Central memory CD8-positive, alpha-beta T cell (primary cell): ENCODE results near the gene PTPRO.

Experiments used
- ATAC-seq: fragments of 150-1000 bp; cut with Tn5 transposase; replicated peaks from 2 replicates; pipeline ENCODE4 v1.10.0; 2022; ENCODE audit warnings: mild to moderate bottlenecking, moderate FRiP score, moderate number of reproducible peaks; ENCODE audit not compliant: poor library complexity, severe bottlenecking; ENCODE audit errors: extremely low read depth
- DNase-seq, 2 donors: peaks; one replicate each; pipeline ENCODE4 v3.0.0; 2021; ENCODE audit warnings: low spot score in 2 of 2
- H3K27ac Mint-ChIP-seq: one replicate; pipeline ENCODE4 v1.8.0; 2022; ENCODE audit warnings: low read depth, mild to moderate bottlenecking, moderate library complexity, mixed read lengths
- H3K27me3 Mint-ChIP-seq: one replicate; pipeline ENCODE4 v1.8.0; 2022; ENCODE audit warnings: mixed read lengths
- H3K36me3 Mint-ChIP-seq: one replicate; pipeline ENCODE4 v1.8.0; 2022; ENCODE audit warnings: mild to moderate bottlenecking, moderate library complexity, mixed read lengths; ENCODE audit not compliant: insufficient read depth
- H3K4me1 Mint-ChIP-seq: one replicate; pipeline ENCODE4 v1.8.0; 2022; ENCODE audit warnings: mixed read lengths
- H3K4me3 Mint-ChIP-seq: one replicate; pipeline ENCODE4 v1.8.0; 2022; ENCODE audit warnings: mild to moderate bottlenecking, moderate library complexity, mixed read lengths
- H3K9me3 Mint-ChIP-seq: one replicate; pipeline ENCODE4 v1.8.0; 2022; ENCODE audit warnings: mixed read lengths

PTPRO gene

GRCh38 chr12:15636060-15636890 is 314.0 kb downstream of the PTPRO start:
- ATAC-seq (no peak), DNase-seq (no peak)
- H3K27me3 Mint-ChIP-seq = peaks cover 22% of the 10 kb centered on the region
- peaks cover 3% of the 10 kb centered on the region for H3K36me3 Mint-ChIP-seq
- H3K27ac Mint-ChIP-seq = no peak overlapping the region
- no peak overlapping the region for H3K4me3 Mint-ChIP-seq
- H3K9me3 Mint-ChIP-seq = no peaks in the 10 kb centered on the region
- H3K4me1 Mint-ChIP-seq = no peaks in the 10 kb centered on the region

DNA sequence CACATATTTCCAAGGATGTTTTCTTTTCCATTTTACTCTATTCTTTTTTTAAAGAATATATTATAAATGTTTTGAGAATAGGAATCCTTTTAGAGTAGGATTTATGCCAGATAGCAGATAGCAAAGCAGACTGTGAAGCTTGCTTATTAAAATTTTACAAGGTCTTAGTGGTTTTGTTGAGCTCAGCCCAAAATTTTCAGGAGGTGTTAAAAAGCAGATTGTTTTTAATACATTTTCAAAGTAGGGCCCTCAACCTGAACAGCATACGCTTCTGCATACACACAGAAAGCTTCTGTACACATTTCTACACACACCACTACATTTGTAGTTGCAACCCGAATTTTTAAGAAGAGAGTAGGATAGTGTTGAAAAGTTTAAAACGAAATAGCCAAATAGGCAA is 315.9 kb downstream of the PTPRO start:
- H3K4me1 Mint-ChIP-seq = no peaks in the 10 kb centered on the region

GRCh38 chr12:15644700-15645099 is 322.4 kb downstream of the PTPRO start:
- ATAC-seq = no peak
- H3K9me3 Mint-ChIP-seq = no peaks in the 10 kb centered on the region
- H3K27ac Mint-ChIP-seq = no peak overlapping the region
- no peak for DNase-seq
- H3K4me3 Mint-ChIP-seq = no peak overlapping the region
- H3K36me3 Mint-ChIP-seq = no peaks in the 10 kb centered on the region
- H3K27me3 Mint-ChIP-seq = peaks cover 20% of the 10 kb centered on the region
- H3K4me1 Mint-ChIP-seq = no peaks in the 10 kb centered on the region

More for the DNA sequence above, 315.9 kb downstream of the PTPRO start:
- H3K27me3 Mint-ChIP-seq = peaks cover 28% of the 10 kb centered on the region
- no peak overlapping the region for H3K4me3 Mint-ChIP-seq
- DNase-seq = no peak
- no peak for ATAC-seq
- H3K36me3 Mint-ChIP-seq = peaks cover 2% of the 10 kb centered on the region
- H3K9me3 Mint-ChIP-seq = no peaks in the 10 kb centered on the region
- H3K27ac Mint-ChIP-seq = no peak overlapping the region

GRCh38 chr12:15646581-15646980 is 324.3 kb downstream of the PTPRO start:
- Mint-ChIP-seq H3K27ac (no peak overlapping the region), H3K27me3 (peaks cover 9% of the 10 kb centered on the region), H3K4me1 (no peaks in the 10 kb centered on the region), H3K4me3 (no peak overlapping the region), H3K9me3 (no peaks in the 10 kb centered on the region), H3K36me3 (no peaks in the 10 kb centered on the region)
- no peak for ATAC-seq
- no peak for DNase-seq
